Mammary epithelial cell (primary cell): ENCODE measurements around the gene SHC2.

Experiments used
- CTCF ChIP-seq, 2 donors: IDR thresholded peaks in 1 of 2; conservative IDR thresholded peaks in 1 of 2; 2 replicates each; pipeline ENCODE4 v1.5.1; 2011 to 2012; ENCODE audit warnings: inconsistent platforms in 2 of 2, low read length in 2 of 2, mild to moderate bottlenecking in 2 of 2, control low read depth in 1 of 2, low read depth in 1 of 2; ENCODE audit not compliant: insufficient read depth in 1 of 2; ENCODE audit errors: extremely low read depth in 1 of 2
- EZH2 ChIP-seq: IDR thresholded peaks from 2 replicates; pipeline ENCODE4 v1.6.1; 2012; ENCODE audit warnings: low read length, inconsistent platforms, borderline replicate concordance

- TF ChIP-seq CTCF (conservative IDR thresholded peaks at IDR 0.05 in 1 of 2, IDR thresholded peaks at IDR 0.05 in 1 of 2; ENCODE audit: extremely low read depth in 1 of 2, insufficient read depth in 1 of 2, low read depth in 1 of 2, low read length in 2 of 2) = no peak
- no peak for TF ChIP-seq EZH2
These were observed 44.4 kb downstream of the SHC2 start for GRCh38 chr19:416416-416815.
